Lung (tissue), 12 donors: ENCODE results near the gene CSPG4. TPM values are rescaled to one million over a fixed set of nuclear protein-coding genes. Genes with fewer than 3 reads are reported as not detected.

Experiments
- ATAC-seq: fragments of 200-7000 bp; cut with Tn5 transposase; one replicate; pipeline ENCODE4 v1.9.1; 2020; ENCODE audit warnings: moderate number of reproducible peaks; ENCODE audit not compliant: insufficient read depth, low FRiP score
- DNase-seq, 3 donors: peaks; one replicate each; pipeline ENCODE4 v3.0.0-alpha.2; 2013 to 2017
- H3K27ac ChIP-seq, 2 donors: one replicate each; pipeline ENCODE4 v1.5.1; 2013; ENCODE audit warnings: mild to moderate bottlenecking in 2 of 2, moderate library complexity in 2 of 2, control low read depth in 1 of 2, inconsistent platforms in 1 of 2, low read depth in 1 of 2, low read length in 1 of 2
- H3K27me3 ChIP-seq, 3 donors: one replicate each; pipeline ENCODE4 v1.5.1; 2013; ENCODE audit warnings: low read length in 2 of 3; ENCODE audit not compliant: control insufficient read depth in 3 of 3, insufficient read depth in 3 of 3
- H3K36me3 ChIP-seq, 4 donors: one replicate each; pipeline ENCODE4 v1.5.1; 2013; ENCODE audit warnings: low read length in 4 of 4, mild to moderate bottlenecking in 1 of 4, moderate library complexity in 1 of 4; ENCODE audit not compliant: control insufficient read depth in 4 of 4, insufficient read depth in 4 of 4
- H3K4me1 ChIP-seq, 5 donors: one replicate each; pipeline ENCODE4 v1.5.1; 2013; ENCODE audit warnings: low read length in 5 of 5, mild to moderate bottlenecking in 2 of 5, moderate library complexity in 1 of 5; ENCODE audit not compliant: control insufficient read depth in 5 of 5, insufficient read depth in 5 of 5
- H3K4me3 ChIP-seq: one replicate; pipeline ENCODE4 v1.5.1; 2013; ENCODE audit warnings: mild to moderate bottlenecking, control low read depth, moderate library complexity
- H3K9ac ChIP-seq, 2 donors: one replicate each; pipeline ENCODE4 v1.5.1; 2013; ENCODE audit warnings: low read length in 2 of 2, control low read depth in 1 of 2; ENCODE audit not compliant: insufficient read depth in 1 of 2
- H3K9me3 ChIP-seq, 4 donors: one replicate each; pipeline ENCODE4 v1.5.1; 2013; ENCODE audit warnings: low read length in 3 of 4, mild to moderate bottlenecking in 1 of 4, moderate library complexity in 1 of 4; ENCODE audit not compliant: control insufficient read depth in 4 of 4, insufficient read depth in 3 of 4
- WGBS, 2 donors: extraction: QIAGEN DNeasy Blood & Tissue Kit; methylation state at CpG; one replicate each; pipeline ENCODE4 v1.1.7; 2013; 5-methylcytosine and 5-hydroxymethylcytosine counted together
- polyA plus RNA-seq, 2 donors: library from polyadenylated mRNA; stranded (reverse); fragments of 200-250 nt; gene quantifications; one replicate each; pipeline ENCODE4 v1.2.1, GENCODE V29; 2013
- total RNA-seq, 2 donors: library from RNA; depleted of rRNA in 1 of 2; stranded (reverse); fragments of >200 nt in 1 of 2; gene quantifications; one replicate each; pipeline ENCODE4 v1.2.1, GENCODE V29; 2014 to 2021
- TF ChIP-seq, protein P1 (sequence below): IDR thresholded peaks from 2 replicates; pipeline ENCODE4 v1.5.1; 2012; ENCODE audit warnings: mild to moderate bottlenecking; ENCODE audit errors: control extremely low read depth, extremely low read depth
- donor health status: control.
- donor health status: control.
- donor health status: Bipolar disorder and iron deficiency.
- donor health status: healthy.
- donor health status: DM: yes; HTN: yes; CAD: no.

The CSPG4 gene
- total and polyA plus RNA-seq, 4 donors: 8.5 to 38.1 (median 24.2) TPM

DNA sequence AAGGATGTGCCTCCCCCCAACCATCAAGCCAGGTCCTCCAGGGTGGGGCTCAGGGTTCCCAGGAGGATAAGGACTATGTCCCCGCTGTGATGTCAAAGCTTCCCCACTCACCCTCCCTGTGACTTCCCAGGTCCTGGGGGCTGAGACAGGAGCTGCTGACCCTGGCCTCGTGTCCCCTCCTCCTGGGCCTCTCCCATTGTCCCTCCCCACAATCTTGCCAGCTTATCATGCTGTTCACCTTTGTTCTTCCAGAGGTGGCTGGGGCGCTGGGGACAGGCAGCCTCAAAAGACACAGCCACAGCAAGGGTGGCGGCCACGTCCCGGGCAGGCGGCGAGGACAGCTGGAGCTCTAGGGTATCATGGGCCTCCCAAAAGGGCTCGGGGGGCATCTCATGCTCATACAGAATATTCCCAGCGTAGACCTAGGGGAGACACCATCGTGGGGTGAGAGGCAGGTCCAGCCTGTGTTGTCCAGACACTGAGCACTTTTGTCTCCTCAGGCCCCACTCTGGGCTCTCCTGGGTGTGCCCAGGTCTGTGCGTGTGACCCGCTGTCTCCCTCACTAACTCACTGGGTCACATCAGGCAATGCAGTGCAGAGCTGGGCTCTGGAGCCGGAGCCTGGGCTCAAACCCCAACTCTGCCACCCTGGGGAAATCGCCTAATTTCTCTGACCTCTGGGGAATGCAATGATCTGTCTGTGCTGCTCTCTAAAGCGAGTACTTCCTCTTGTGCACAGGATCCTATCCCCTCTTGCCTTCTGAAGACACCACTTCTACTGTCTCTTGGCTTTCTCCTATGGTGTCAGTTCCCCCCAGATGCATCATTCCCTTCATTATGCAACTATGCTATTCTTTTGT lies 35.0 kb downstream of the CSPG4 start:
- no peak overlapping the region for H3K27ac ChIP-seq
- no peak overlapping the region for H3K9ac ChIP-seq
- ATAC-seq: no peak
- no peaks in the 10 kb centered on the region for H3K27me3 ChIP-seq
- 88 to 92% methylated on average over 16 of the region's 16 CpGs for WGBS, 2 donors
- no peak for DNase-seq
- H3K4me3 ChIP-seq: no peak overlapping the region
- H3K36me3 ChIP-seq: peaks cover 0 to 4% (median 0%) of the 10 kb centered on the region in 4 donors
- no peaks in the 10 kb centered on the region for H3K9me3 ChIP-seq
- TF ChIP-seq, protein P1, sequence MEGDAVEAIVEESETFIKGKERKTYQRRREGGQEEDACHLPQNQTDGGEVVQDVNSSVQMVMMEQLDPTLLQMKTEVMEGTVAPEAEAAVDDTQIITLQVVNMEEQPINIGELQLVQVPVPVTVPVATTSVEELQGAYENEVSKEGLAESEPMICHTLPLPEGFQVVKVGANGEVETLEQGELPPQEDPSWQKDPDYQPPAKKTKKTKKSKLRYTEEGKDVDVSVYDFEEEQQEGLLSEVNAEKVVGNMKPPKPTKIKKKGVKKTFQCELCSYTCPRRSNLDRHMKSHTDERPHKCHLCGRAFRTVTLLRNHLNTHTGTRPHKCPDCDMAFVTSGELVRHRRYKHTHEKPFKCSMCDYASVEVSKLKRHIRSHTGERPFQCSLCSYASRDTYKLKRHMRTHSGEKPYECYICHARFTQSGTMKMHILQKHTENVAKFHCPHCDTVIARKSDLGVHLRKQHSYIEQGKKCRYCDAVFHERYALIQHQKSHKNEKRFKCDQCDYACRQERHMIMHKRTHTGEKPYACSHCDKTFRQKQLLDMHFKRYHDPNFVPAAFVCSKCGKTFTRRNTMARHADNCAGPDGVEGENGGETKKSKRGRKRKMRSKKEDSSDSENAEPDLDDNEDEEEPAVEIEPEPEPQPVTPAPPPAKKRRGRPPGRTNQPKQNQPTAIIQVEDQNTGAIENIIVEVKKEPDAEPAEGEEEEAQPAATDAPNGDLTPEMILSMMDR: no peak
- peaks cover 4 to 17% (median 11%) of the 10 kb centered on the region in 5 donors for H3K4me1 ChIP-seq

- TF ChIP-seq, protein P1: no peak
- Histone ChIP-seq H3K4me1 (peaks cover 4 to 23% (median 15%) of the 10 kb centered on the region in 5 donors), H3K4me3 (no peak overlapping the region), H3K9me3 (no peaks in the 10 kb centered on the region), H3K27me3 (no peaks in the 10 kb centered on the region), H3K9ac (no peak overlapping the region), H3K36me3 (peaks cover 0 to 4% (median 0%) of the 10 kb centered on the region in 4 donors), H3K27ac (no peak overlapping the region)
- WGBS, 2 donors: 89 to 91% methylated on average over 30 of the region's 30 CpGs
- no peak for ATAC-seq
- DNase-seq: no peak
Observed at GRCh38 chr15:75676688-75677464, 35.8 kb downstream of the CSPG4 start.

DNA sequence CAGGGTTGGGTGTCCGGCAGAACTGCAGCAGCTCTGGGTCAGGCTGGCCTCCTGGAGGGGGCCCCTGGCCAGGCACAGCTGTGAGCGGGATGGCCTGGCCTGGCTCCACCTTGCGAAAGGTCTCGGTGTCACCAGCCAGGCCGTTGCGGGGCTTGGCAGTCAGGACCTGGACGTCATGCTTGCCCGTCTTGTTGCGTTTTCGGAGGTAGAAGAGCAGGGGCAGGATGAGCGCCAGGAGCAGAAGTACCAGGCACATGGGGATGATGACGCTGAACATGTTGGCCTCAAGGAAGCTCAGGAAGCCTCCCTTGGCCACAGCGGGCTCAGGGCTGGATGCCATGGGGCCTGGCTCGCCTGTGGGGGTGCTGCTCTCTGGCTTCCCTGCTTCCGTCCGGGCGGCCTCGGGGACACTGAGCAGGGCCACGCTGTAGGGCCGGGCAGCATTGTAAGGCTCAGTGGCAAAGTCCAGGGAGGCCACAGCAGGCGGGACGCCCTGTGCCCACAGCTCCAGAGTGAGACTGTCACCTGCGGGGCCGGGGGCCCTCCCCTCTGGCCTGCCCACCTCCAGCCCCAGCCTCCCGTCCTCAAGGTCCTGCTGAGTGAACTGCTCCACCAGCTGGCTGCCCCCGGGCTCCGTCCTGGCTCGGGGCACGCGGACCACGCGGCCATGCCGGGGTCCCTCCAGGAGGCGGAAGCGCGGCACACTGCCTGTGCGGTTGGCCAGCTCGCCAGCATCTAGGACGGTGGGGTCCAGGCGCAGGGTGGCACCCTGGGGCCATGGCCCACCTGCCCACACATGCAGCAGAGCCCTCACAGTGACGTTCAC lies 36.9 kb downstream of the CSPG4 start:
- H3K9ac ChIP-seq: no peak overlapping the region
- H3K4me1 ChIP-seq: peaks cover 4 to 23% (median 15%) of the 10 kb centered on the region in 5 donors
- TF ChIP-seq, protein P1: no peak
- H3K27me3 ChIP-seq: no peaks in the 10 kb centered on the region
- H3K36me3 ChIP-seq: peaks cover 0 to 4% (median 0%) of the 10 kb centered on the region in 4 donors
- 87% methylated on average over 41 of the region's 41 CpGs for WGBS, 2 donors
- no peak overlapping the region for H3K4me3 ChIP-seq
- H3K9me3 ChIP-seq: no peaks in the 10 kb centered on the region
- DNase-seq: no peak
- peak overlapping the region in 1 of 2 donors; percentile 9 for H3K27ac ChIP-seq
- ATAC-seq: no peak
